PFSK-1 (cell line): ENCODE measurements around the gene MS4A18.

Experiments used
- POLR2AphosphoS5 ChIP-seq: IDR thresholded peaks from 2 replicates; pipeline ENCODE4 v1.6.1; 2012; ENCODE audit warnings: low read depth, mild to moderate bottlenecking, control low read depth, low read length, moderate library complexity
- REST ChIP-seq, 2 experiments: IDR thresholded peaks; 2 replicates each; pipeline versions ENCODE4 v1.6.1 to v1.8.0; 2011 to 2012; ENCODE audit warnings: low read depth in 2 of 2, low read length in 2 of 2, control low read depth in 1 of 2, inconsistent platforms in 1 of 2, mild to moderate bottlenecking in 1 of 2, moderate library complexity in 1 of 2; ENCODE audit not compliant: insufficient read depth in 1 of 2

GRCh38 chr11:60724420-60724819 is at the start of gene MS4A18:
- TF ChIP-seq REST (IDR thresholded peaks at IDR 0.05; ENCODE audit: insufficient read depth in 1 of 2, low read depth in 2 of 2, low read length in 2 of 2) (no peak), POLR2AphosphoS5 (no peak)
